Esophagus squamous epithelium (tissue), 4 donors: Measurements from ENCODE around the gene ZGPAT.

Experiments
- CTCF ChIP-seq, 6 experiments: fragments of 450-650 bp in 4 of 6; fragments of 200-600 bp in 2 of 6; sonication (generic) in 2 of 6; IDR thresholded peaks; one replicate each; pipeline ENCODE4 v1.5.1; 2016 to 2019; ENCODE audit warnings: antibody characterized with exemption in 6 of 6, mild to moderate bottlenecking in 4 of 6, moderate library complexity in 4 of 6
- POLR2A ChIP-seq, 4 donors: fragments of 450-650 bp; IDR thresholded peaks; one replicate each; pipeline ENCODE4 v1.6.1; 2017; ENCODE audit warnings: antibody characterized with exemption in 4 of 4, mild to moderate bottlenecking in 4 of 4, moderate library complexity in 3 of 4

GRCh38 chr20:63703471-63703975 lies 4.3 kb upstream of the ZGPAT start:
- TF ChIP-seq CTCF (IDR thresholded peaks at IDR 0.05), result no peak
- no peak for TF ChIP-seq POLR2A (IDR thresholded peaks at IDR 0.05)
